Adipose tissue (tissue), 3 donors: ENCODE results near the gene RPEL1. TPM values are rescaled to one million over a fixed set of nuclear protein-coding genes. Genes with fewer than 3 reads are reported as not detected.
"Not testable (repeated sequence)": the region's sequence is repeated elsewhere in the genome, so short reads cannot be mapped to it uniquely, and the experiment has no call there.

Experiments used
- H3K27ac ChIP-seq: one replicate; pipeline ENCODE4 v1.5.1; 2013; ENCODE audit warnings: low read depth, low read length
- WGBS, 3 donors: extraction: QIAGEN DNeasy Blood & Tissue Kit; methylation state at CpG; one replicate each; pipeline ENCODE4 v1.1.7; 2013; 5-methylcytosine and 5-hydroxymethylcytosine counted together
- polyA plus RNA-seq, 3 donors: library from polyadenylated mRNA; stranded (reverse); fragments of 200-250 nt; gene quantifications; one replicate each; pipeline ENCODE4 v1.2.3, GENCODE V29; 2013
- donor health status: healthy with polysubstance abuse.
- donor health status: Bipolar disorder and iron deficiency.
- donor health status: healthy.

Gene RPEL1
- polyA plus RNA-seq, 3 donors: not detected

DNA sequence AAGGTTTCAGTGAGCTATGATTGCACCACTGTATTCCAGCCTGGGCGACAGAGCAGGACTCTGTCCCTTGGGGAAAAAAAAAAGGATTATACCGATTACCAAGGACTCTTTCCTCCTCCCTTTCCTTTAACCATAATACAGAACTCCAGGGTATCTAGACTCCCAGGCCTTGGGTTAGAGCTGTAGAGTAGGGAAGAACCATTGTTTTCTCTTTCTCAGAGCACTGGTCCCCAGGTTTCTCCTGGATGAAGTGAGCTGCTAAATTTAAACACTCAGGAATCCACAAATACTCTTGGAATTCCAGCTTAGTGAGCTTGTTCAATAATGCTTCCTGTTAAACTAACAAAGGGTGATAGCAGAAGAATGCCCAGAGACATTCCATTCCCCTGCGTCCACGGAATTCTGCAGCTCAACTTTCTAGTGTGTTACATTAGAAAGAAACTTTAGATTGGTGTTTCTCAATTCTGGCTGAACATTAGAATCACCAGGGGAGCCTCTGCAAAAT, 14.6 kb upstream of the RPEL1 start:
- 32 to 52% (median 37%) methylated on average over 4 of the region's 4 CpGs for WGBS, 3 donors
- H3K27ac ChIP-seq: no peak overlapping the region

DNA sequence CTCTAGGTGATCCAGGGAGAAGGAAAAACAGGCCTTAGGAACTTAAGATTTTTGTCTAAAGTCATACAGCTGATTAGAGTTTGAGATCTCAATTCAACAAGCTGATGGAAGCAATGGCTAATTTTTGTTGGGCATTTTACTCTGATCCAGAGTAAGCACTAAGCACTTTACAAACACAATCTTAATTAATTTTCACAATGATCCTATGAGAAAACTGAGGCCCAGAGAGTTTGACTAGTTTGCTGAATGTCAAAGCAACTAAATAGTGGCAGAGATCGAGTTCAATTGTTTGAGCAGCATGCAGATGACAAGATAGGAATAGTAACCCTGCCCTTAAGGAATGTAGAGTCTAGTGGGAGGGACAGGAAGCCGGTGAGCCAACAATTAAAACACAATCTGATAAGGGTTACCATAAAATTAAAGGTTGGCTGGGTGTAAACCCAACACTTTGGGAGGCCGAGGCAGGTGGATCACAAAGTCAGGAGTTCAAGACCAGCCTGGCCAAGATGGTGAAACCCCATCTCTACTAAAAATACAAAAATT, 13.5 kb upstream of the RPEL1 start:
- 71 to 80% (median 75%) methylated on average over 3 of the region's 3 CpGs for WGBS, 3 donors
- H3K27ac ChIP-seq: no peak overlapping the region

DNA sequence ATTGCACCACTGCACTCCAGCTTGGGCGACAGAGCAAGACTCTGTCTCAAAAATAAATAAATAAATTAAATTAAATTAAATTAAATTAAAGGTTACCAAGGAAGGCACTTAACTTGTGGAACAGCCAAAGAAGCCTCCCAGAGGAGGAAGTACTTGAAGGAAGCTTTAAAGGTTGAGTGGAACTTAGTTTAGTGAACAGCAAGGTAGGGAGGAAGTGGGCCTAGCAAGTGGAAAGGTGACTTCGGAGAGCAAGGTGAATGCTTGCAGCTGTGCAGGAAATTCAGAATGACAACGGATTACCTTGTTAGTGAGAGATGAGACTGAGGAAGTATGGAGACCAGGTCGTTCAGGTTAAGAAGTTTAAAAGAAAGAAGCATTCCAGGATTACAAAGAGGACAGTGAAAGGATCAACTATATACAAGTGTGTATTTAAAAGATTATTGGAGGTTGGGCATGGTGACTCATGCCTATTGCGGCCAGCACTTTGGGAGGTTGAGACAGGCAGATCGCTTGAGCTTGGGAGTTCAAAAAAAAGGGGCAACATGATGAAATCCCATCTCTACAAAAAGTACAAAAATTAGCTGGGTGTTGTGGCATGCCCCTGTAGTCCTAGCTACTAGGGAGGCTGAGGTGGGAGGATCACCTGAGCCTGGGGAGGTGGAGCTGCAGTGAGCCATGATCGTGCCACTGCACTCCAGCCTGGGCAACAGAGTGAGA, 12.8 kb upstream of the RPEL1 start:
- 63 to 71% (median 70%) methylated on average over 7 of the region's 7 CpGs for WGBS, 3 donors
- no peak overlapping the region for H3K27ac ChIP-seq

DNA sequence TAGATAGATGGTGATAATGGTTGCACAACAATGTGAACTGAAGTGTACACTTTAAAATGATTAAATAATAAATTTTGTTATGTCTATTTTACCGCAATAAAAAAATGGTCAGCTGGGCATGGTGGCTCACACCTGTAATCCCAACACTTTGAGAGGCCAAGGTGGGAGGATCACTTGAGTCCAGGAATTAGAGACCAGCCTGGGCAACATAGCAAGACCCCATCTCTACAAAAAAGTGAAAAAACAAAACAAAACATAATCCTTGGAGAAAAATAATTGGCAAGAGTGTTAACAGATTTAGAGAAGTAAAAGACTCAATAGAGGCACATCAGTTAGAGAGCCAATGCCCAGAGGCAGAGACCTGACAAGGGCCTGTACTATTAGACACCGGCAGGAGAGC, 9.9 kb upstream of the RPEL1 start:
- 95 to 96% (median 95%) methylated on average over 2 of the region's 2 CpGs for WGBS, 3 donors
- no peak overlapping the region for H3K27ac ChIP-seq

DNA sequence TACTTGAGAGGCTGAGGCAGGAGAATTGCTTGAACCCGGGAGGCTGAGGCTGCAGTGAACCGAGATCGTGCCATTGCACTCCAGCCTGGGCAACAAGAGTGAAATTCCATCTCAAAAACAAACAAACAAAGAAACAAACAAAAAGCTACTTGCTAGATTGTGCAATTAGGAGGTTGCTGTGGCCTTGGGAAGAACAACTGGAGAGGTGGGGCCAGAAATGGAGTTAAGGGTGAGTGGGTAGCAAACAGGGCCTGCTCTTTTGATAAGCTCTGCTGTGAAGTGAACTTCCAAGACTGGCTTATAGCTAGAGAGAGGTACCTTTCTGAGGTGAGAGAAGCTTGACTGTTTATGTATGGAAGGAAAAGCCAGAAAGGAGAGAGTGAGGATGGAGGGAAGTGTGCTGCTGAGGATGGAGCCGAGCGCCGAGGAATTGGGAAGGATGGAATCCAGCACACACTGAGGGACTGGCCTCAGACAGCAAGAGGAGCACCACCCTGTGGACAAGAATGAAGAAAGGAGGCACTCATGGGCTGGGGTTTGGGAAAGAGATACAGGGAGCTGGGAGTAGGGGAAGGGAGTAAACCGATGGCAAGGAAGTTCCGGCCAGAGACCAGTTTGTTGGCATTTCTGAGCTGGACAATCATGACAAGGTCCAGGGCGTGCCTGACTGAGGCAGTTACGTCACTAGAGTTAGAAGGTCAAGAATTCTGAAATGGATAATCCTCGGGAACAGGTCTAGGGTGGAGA, 7.0 kb upstream of the RPEL1 start:
- no peak overlapping the region for H3K27ac ChIP-seq
- 70 to 76% (median 72%) methylated on average over 11 of the region's 11 CpGs for WGBS, 3 donors

DNA sequence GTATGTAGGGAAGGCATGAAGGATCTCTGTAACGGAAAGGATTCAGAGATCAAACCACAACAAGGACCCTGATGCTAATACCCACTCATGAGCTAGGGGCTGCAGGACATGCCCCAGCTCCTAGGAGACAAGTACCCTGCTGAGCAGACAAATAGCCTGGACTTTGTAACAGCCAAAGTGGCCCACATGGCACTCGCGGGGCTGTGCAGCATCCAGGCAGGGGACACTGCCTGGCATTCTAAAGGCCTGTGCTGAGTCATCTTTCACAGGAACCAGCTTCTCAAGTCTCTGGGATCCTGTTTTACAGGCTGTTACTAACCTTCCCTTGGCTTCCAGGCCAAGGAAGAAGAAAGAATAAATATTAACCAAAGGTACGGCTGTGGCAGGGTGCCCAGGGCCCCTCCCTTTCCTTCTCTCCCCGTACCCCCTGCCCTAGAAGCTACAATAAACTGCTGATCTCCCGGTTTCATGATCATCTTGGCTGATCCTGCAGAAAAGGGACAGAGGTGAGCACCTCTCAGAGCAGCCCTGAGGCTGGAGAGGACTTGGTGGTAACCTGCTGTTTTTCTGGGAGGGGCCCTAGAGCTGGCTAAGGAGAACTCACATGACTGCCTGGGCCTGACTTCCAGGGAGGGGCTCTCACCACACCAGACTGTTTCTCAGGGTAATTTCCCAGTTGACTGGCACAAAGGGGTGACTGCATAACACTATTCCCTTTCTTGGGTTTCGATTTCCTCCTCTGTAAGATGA, 4.2 kb upstream of the RPEL1 start:
- no peak overlapping the region for H3K27ac ChIP-seq
- 27 to 42% (median 34%) methylated on average over 7 of the region's 7 CpGs for WGBS, 3 donors

DNA sequence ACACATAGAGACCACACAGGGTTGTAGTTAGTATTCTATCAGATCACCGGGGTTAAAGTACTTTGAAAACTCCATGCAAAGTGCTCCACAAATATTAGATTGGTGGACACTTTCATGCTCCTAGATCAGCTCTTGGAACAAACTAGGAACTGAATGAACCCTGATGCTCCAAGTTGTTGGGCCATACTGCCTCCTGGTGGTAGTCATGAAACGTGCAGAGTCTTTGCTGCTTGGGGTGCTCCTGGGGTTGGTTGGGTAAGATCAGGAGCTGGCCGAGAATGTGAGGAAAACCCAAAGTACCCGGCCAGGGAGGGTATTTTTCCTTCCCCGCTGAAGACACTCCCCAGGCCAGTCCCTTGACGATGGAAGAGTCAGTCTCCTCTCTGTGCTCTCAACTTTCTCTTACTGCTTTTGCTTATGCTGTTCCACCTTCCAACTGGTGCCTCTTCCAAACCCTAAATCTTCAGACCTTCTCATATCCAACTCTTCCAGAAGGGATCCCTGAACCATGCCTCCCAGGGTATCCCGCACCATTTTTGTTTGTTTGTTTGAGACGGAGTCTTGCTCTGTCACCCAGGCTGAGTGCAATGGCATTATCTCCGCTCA, 918 bp upstream of the RPEL1 start:
- 26 to 32% (median 29%) methylated on average over 9 of the region's 9 CpGs for WGBS, 3 donors
- H3K27ac ChIP-seq: no peak overlapping the region

DNA sequence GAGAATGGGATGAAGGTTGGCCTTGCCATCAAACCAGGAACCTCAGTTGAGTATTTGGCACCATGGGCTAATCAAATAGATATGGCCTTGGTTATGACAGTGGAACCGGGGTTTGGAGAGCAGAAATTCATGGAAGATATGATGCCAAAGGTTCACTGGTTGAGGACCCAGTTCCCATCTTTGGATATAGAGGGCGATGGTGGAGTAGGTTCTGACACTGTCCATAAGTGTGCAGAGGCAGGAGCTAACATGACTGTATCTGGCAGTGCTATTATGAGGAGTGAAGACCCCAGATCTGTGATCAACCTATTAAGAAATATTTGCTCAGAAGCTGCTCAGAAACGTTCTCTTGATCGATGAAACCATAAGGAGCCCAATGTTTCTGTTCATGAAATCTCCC, 637 bp downstream of the RPEL1 start:
- 60 to 79% (median 79%) methylated on average over 4 of the region's 4 CpGs for WGBS, 3 donors
- no peak overlapping the region for H3K27ac ChIP-seq

DNA sequence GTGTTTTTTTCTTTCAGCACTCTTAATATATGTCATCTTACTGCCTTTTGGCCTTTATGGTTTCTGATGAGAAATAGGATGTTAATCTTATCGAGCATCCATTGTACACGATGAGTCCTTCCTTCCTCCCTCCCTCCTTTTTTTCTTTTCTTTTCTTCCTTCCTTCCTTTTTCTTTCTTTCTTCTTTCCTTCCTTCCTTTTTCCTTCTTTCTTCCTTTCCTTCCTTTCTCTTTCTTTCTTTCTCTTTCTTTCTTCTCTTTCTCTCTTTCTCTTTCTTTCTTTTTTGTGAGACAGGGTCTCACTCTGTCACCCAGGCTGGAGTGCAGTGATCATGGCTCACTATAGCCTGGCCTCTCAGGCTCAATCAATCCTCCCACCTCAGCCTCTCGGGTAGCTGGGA, 8.4 kb downstream of the RPEL1 start:
- WGBS, 3 donors: 67 to 79% (median 74%) methylated on average over 3 of the region's 3 CpGs
- H3K27ac ChIP-seq: no peak overlapping the region

DNA sequence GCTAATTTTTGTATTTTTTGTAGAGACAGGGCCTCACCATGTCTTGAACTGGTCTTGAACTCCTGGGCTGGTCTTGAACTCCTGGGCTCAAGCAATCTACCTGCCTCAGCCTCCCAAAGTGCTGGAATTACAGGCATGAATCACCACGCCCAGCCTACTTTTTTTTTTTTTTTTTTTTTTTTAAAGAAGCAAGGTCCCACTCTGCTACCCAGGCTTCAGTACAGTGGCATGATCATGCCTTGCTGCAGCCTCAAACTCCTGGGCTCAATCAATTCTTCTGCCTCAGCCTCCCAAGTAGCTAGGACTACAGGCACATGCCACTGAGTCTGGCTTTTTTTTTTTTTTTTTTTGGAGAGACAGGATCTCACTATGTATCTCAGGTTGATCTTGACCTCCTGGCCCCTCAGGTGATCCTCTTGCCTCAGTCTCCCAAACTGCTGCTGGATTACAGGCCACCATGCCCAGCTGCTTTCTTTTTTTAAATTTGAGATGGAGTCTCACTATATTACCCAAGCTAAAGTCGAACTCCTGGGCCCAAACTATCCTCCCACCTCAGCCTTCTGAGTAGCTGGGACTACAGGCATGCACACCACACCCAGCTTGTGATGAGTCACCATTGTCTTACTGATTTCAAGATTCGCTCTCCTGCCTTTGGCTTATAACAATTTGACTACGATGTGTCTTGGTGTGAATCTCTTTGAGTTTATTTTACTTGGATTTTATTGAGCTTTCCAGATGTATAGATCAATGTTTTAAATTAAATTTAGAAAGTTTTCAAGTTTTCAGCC, 9.0 kb downstream of the RPEL1 start:
- WGBS, 3 donors: 56 to 68% (median 58%) methylated on average over 4 of the region's 4 CpGs

DNA sequence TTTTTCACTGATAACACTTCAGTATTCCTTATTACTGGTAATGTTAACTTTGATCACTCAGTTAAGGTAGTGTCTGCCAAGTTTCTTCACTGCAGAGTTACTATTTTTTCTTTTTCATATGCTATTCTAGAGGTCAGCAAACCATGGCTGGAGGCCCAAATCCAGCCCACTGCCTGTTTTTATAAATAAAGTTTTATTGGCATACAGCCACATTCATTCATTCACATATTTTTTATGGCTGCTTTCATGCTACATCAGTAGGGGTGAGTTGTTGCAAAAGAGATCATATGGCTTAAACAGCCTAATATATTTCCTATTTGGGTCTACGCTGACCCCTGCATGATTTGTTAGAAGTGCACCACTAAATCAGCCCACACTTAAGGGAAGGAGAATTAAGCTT, 10.9 kb downstream of the RPEL1 start:
- no peak overlapping the region for H3K27ac ChIP-seq
- 93 to 96% (median 95%) methylated on average over 1 of the region's 1 CpG for WGBS, 3 donors

More for the DNA sequence above, 9.0 kb downstream of the RPEL1 start:
- no peak overlapping the region for H3K27ac ChIP-seq

DNA sequence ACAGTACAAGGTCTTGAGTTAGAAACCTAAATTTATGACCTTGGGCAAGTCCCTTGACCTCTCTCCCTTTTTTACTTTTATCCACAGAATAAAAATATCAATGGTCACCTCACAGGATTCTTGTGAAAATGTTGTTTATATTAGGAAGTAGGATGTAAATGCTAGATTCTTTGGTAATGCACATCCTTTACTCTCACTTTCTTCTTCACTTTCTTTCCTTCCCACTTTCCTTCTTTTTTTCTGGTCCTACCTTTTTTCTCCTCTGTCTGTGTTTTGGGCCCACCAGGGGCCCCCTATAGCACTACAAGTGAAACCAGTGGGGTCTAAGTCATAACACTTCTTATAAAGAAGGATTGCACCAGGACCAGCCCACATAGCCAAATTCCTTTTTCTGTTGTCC, 12.1 kb downstream of the RPEL1 start:
- no peak overlapping the region for H3K27ac ChIP-seq

DNA sequence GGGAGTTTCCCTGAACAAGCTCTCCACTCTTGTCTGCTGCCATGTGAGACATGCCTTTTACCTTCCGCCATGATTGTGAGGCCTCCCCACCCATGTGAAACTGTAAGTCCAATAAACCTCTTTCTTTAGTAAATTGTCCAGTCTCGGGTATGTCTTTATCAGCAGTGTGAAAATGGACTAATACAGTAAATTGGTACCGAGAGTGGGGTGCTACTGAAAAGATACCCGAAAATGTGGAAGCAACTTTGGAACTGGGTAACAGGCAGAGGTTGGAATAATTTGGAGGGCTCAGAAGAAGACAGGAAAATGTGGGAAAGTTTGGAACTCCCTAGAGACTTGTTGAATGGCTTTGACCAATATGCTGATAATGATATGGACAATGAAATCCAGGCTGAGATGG, 13.2 kb downstream of the RPEL1 start:
- 85 to 94% (median 88%) methylated on average over 4 of the region's 4 CpGs for WGBS, 3 donors
- H3K27ac ChIP-seq: not testable (repeated sequence)

DNA sequence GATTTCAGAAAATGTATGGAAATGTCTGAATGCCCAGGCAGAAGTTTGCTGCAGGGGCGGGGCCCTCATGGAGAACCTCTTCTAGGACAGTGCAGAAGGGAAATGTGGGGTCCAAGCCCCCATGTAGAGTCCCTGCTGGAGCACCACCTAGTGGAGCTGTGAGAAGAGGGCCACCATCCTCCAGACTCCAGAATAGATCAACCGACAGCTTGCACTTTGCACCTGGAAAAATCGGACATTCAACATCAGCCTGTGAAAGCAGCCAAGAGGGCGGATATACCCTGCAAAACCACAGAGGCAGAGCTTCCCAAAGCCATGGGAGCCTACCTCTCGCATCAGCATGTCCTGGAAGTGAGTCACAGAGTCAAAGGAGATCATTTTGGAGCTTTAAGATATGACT, 14.3 kb downstream of the RPEL1 start:
- 79 to 94% (median 92%) methylated on average over 5 of the region's 5 CpGs for WGBS, 3 donors

DNA sequence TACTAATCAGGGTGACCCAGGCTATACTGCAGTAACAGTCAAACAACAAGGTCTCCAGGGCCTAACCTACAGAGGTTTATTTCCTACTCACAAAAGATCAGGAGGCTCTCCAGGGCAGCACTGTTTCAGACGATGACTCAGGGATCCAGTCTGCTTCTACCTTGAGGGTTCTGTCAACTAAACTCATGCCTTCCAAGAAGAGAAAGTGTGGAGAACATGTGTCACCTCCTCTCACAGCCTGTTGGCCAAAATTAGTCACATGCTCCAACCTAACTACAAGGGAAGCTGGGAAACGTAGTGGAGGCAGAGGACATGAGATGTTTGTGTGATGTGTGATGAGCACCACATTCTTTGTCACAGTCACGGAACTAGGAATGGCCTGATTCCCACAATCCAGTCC, 16.5 kb downstream of the RPEL1 start:
- 72 to 77% (median 75%) methylated on average over 3 of the region's 3 CpGs for WGBS, 3 donors
- H3K27ac ChIP-seq: no peak overlapping the region

More for the DNA sequence above, 14.3 kb downstream of the RPEL1 start:
- no peak overlapping the region for H3K27ac ChIP-seq

DNA sequence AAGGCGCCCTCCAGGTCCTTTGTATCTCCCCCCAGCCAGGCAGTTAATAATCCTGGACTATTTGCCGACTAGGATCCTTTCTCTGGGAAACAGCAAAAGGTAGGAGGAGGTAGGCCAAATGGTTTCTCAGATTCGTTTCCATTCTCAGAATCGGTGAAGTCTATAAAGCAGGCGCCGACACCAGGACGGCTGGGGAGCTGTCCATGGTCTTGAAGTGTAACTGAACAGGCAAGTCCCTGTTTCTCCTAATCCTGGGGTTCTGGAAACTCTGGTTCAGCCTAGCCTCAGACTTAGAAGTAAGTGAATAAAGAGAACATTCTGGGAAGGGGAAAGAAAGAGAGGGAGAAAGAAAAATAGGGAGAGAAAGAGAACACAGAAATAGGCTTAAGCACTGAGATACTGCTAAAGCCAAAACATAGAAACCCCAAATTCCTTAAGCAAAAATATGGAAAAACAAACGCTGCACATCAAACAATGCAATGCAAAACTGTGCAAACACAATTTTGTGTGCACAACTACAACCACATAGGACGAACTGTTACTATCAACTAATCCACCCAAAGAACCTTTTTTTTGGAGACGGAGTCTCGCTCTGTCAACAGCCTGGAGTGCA, 20.1 kb downstream of the RPEL1 start:
- H3K27ac ChIP-seq: no peak overlapping the region
- WGBS, 3 donors: 28 to 34% (median 30%) methylated on average over 11 of the region's 11 CpGs

DNA sequence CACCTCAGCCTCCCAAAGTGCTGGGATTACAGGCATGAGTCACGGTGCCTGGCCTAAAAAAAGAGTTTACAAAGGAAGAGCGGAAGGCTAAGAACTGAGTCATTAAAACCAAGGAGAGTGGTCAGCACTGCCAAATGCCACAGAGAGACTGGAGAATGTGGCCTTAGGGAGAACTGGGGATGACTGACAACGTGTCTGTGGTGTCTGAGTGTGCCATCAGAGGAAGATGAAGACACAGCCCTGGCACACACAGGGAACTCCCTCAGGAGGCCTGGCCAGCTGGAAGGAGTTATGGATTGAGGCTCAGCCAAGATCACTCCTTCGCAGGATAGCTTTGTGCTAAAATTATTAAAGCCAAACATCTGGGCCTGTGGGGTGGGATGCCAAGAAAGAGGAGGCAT, 27.4 kb downstream of the RPEL1 start:
- no peak overlapping the region for H3K27ac ChIP-seq
- 38 to 64% (median 39%) methylated on average over 4 of the region's 4 CpGs for WGBS, 3 donors
